Measurements from ENCODE around the gene DRAXIN. TPM values are rescaled to one million over a fixed set of nuclear protein-coding genes. Genes with fewer than 3 reads are reported as not detected.

Gene DRAXIN
- total RNA-seq, 4 donors from 2014 or later = under 0.01 to 0.06 TPM; not detected in 2

GRCh38 chr1:11700601-11701467 lies 9.3 kb downstream of the DRAXIN start:
- no peaks in the 10 kb centered on the region for H3K9me3 ChIP-seq
- H3K36me3 ChIP-seq = no peaks in the 10 kb centered on the region
- H3K27ac ChIP-seq (replicated peaks in 1 of 4) = no peak overlapping the region
- peaks cover 0 to 15% (median 11%) of the 10 kb centered on the region in 4 donors for H3K4me1 ChIP-seq
- peaks cover 0 to 88% (median 14%) of the 10 kb centered on the region in 4 donors for H3K27me3 ChIP-seq
- 56% methylated on average over 23 of the region's 34 CpGs for WGBS
- intact Hi-C loops (cut with DNase I) = no loop called here
- H3K4me3 ChIP-seq = no peak overlapping the region
- TF ChIP-seq POLR2A (IDR thresholded peaks at IDR 0.05; ENCODE audit: low read depth) (no peak), POLR2AphosphoS5 (IDR thresholded peaks at IDR 0.05) (no peak), CTCF (IDR thresholded peaks at IDR 0.05) (no peak), EP300 (IDR thresholded peaks at IDR 0.05) (no peak)
- no peak for DNase-seq (ENCODE audit: extremely low spot score)

- no peak for TF ChIP-seq CTCF (IDR thresholded peaks at IDR 0.05)
- no peak for TF ChIP-seq POLR2A (IDR thresholded peaks at IDR 0.05; ENCODE audit: low read depth)
- TF ChIP-seq POLR2AphosphoS5 (IDR thresholded peaks at IDR 0.05) = no peak
- no peak for TF ChIP-seq EP300 (IDR thresholded peaks at IDR 0.05)
- Histone ChIP-seq H3K27me3 (peaks cover 0 to 87% (median 14%) of the 10 kb centered on the region in 4 donors), H3K36me3 (no peaks in the 10 kb centered on the region), H3K27ac (replicated peaks in 1 of 4) (no peak overlapping the region), H3K9me3 (no peaks in the 10 kb centered on the region), H3K4me3 (no peak overlapping the region), H3K4me1 (peaks cover 0 to 15% (median 11%) of the 10 kb centered on the region in 4 donors)
- intact Hi-C loops (cut with DNase I) = no loop called here
- 42% methylated on average over 5 of the region's 15 CpGs for WGBS
- no peak for DNase-seq (ENCODE audit: extremely low spot score)
These were observed 10.0 kb downstream of the DRAXIN start for GRCh38 chr1:11701551-11701961.

GRCh38 chr1:11701981-11702803 lies 10.7 kb downstream of the DRAXIN start:
- Histone ChIP-seq H3K4me3 (no peak overlapping the region), H3K27me3 (peaks cover 0 to 87% (median 14%) of the 10 kb centered on the region in 4 donors), H3K36me3 (no peaks in the 10 kb centered on the region), H3K9me3 (no peaks in the 10 kb centered on the region), H3K27ac (replicated peaks in 1 of 4) (no peak overlapping the region), H3K4me1 (peaks cover 0 to 15% (median 11%) of the 10 kb centered on the region in 4 donors)
- no peak for DNase-seq (ENCODE audit: extremely low spot score)
- WGBS = 80% methylated on average over 15 of the region's 15 CpGs
- TF ChIP-seq EP300 (IDR thresholded peaks at IDR 0.05) (no peak), POLR2AphosphoS5 (IDR thresholded peaks at IDR 0.05) (no peak), CTCF (IDR thresholded peaks at IDR 0.05) (no peak)
- intact Hi-C loops (cut with DNase I) = no loop called here

- WGBS = 70% methylated on average over 7 of the region's 8 CpGs
- peaks cover 0 to 86% (median 14%) of the 10 kb centered on the region in 4 donors for H3K27me3 ChIP-seq
- no peaks in the 10 kb centered on the region for H3K36me3 ChIP-seq
- no peaks in the 10 kb centered on the region for H3K9me3 ChIP-seq
- DNase-seq (ENCODE audit: extremely low spot score) = no peak
- no peak overlapping the region for H3K27ac ChIP-seq (replicated peaks in 1 of 4)
- peaks cover 9 to 15% (median 11%) of the 10 kb centered on the region in 4 donors for H3K4me1 ChIP-seq
- TF ChIP-seq CTCF (IDR thresholded peaks at IDR 0.05) = no peak
- TF ChIP-seq POLR2AphosphoS5 (IDR thresholded peaks at IDR 0.05) = no peak
- no peak for TF ChIP-seq EP300 (IDR thresholded peaks at IDR 0.05)
- TF ChIP-seq POLR2A (IDR thresholded peaks at IDR 0.05; ENCODE audit: low read depth) = no peak
- H3K4me3 ChIP-seq = no peak overlapping the region
- intact Hi-C loops (cut with DNase I) = no loop called here
These were observed 12.1 kb downstream of the DRAXIN start for GRCh38 chr1:11703357-11704193.
